ENCODE data around the gene CGN.

The CGN gene

DNA sequence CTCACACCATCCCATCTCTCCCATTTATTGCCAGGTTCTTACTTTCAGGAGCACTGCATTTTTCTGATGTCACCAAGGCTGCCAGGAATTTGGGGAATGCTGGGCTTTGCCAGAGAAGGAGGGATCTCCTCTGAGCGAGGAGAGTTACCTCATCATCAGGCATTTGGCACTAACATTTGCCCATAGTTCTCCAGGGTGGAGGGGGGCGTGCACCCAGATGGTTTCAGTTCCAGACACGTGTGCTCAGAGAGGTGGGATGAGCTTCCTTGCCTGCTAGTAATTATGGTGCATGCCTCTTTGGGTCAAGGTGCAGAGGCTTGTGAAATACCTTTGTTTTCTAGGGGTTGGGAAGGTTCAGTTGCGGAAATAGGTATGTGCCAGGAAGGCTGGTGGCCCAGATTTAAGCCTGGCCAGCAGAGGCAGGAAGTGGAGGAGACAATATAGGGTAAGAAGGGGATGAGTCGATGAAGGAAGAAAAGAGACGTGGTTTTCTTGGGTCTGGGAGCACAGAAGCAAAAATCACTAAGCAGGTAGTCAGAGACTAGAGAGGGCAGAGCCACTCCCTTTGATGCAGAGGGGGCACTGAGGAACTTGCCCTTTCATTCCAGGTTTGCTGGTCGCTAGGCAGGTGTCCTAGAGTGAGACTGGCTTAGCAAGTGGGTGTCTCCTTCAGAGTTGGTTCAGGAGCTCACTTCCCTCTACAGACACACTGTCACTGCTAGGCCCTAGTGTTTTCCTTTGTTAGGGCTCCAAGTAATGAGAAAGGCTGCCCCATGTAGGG lies 36.1 kb downstream of the CGN start:
- no peak overlapping the region for H3K9ac ChIP-seq
- TF ChIP-seq, protein P1, sequence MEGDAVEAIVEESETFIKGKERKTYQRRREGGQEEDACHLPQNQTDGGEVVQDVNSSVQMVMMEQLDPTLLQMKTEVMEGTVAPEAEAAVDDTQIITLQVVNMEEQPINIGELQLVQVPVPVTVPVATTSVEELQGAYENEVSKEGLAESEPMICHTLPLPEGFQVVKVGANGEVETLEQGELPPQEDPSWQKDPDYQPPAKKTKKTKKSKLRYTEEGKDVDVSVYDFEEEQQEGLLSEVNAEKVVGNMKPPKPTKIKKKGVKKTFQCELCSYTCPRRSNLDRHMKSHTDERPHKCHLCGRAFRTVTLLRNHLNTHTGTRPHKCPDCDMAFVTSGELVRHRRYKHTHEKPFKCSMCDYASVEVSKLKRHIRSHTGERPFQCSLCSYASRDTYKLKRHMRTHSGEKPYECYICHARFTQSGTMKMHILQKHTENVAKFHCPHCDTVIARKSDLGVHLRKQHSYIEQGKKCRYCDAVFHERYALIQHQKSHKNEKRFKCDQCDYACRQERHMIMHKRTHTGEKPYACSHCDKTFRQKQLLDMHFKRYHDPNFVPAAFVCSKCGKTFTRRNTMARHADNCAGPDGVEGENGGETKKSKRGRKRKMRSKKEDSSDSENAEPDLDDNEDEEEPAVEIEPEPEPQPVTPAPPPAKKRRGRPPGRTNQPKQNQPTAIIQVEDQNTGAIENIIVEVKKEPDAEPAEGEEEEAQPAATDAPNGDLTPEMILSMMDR (conservative IDR thresholded peaks at IDR 0.05; ENCODE audit: low read depth, low read length), result no peak
- H3K4me2 ChIP-seq, result no peak overlapping the region
- H3K4me3 ChIP-seq (IDR thresholded peaks at IDR 0.05; ENCODE audit: insufficient read depth, low read depth, low read length), result peak overlapping the region; percentile 79
- H3K27ac ChIP-seq, result no peak overlapping the region
- H2AFZ ChIP-seq (ENCODE audit: low read depth), result no peak overlapping the region
- H3K79me2 ChIP-seq (ENCODE audit: insufficient read depth, low read depth), result peaks cover 12% of the 10 kb centered on the region; the same call in 1 of the 2 replicates
- H3K27me3 ChIP-seq (ENCODE audit: insufficient read depth, low read depth), result no peaks in the 10 kb centered on the region
- H3K36me3 ChIP-seq (ENCODE audit: insufficient read depth), result no peaks in the 10 kb centered on the region
- peaks cover 13% of the 10 kb centered on the region for H3K4me1 ChIP-seq (ENCODE audit: low read depth, poor library complexity, severe bottlenecking)
- no peaks in the 10 kb centered on the region for H4K20me1 ChIP-seq (ENCODE audit: insufficient read depth)

- no peak overlapping the region for H3K9ac ChIP-seq
- H3K27ac ChIP-seq, result no peak overlapping the region
- no peak overlapping the region for H3K4me2 ChIP-seq
- no peaks in the 10 kb centered on the region for H3K36me3 ChIP-seq (ENCODE audit: insufficient read depth)
- TF ChIP-seq, protein P1 (conservative IDR thresholded peaks at IDR 0.05; ENCODE audit: low read depth, low read length), result no peak
- no peak overlapping the region for H2AFZ ChIP-seq (ENCODE audit: low read depth)
- peaks cover 11% of the 10 kb centered on the region for H3K4me1 ChIP-seq (ENCODE audit: low read depth, poor library complexity, severe bottlenecking)
- peaks cover 7% of the 10 kb centered on the region; the same call in 1 of the 2 replicates for H3K79me2 ChIP-seq (ENCODE audit: insufficient read depth, low read depth)
- no peaks in the 10 kb centered on the region for H3K27me3 ChIP-seq (ENCODE audit: insufficient read depth, low read depth)
- H4K20me1 ChIP-seq (ENCODE audit: insufficient read depth), result no peaks in the 10 kb centered on the region
- H3K4me3 ChIP-seq (IDR thresholded peaks at IDR 0.05; ENCODE audit: insufficient read depth, low read depth, low read length), result no peak overlapping the region
These were observed 36.7 kb downstream of the CGN start for GRCh38 chr1:151547900-151548230.

DNA sequence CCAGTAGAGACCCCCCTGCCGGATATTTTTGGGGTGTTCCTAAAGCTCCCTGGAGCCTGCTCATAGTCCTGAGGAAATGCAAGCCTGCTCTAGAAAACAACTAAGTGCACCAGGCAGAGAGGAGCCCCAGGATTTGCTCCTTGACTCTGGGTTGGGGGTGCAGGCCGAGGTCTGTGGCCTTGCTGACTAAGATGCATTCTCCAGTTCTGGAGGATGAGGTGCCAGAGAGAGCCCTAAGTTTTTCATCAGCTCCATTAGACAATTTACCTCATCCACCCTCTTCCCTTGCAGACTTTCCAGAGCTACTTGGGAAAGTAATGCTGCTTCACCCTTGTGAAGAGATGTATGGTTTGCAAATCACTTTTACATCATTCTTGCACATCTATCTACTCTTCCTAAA lies 38.0 kb downstream of the CGN start:
- Histone ChIP-seq H3K4me2 (no peak overlapping the region), H3K36me3 (ENCODE audit: insufficient read depth) (no peaks in the 10 kb centered on the region), H3K27me3 (ENCODE audit: insufficient read depth, low read depth) (no peaks in the 10 kb centered on the region), H3K79me2 (ENCODE audit: insufficient read depth, low read depth) (no peaks in the 10 kb centered on the region), H3K9ac (no peak overlapping the region), H3K27ac (no peak overlapping the region), H4K20me1 (ENCODE audit: insufficient read depth) (no peaks in the 10 kb centered on the region), H2AFZ (ENCODE audit: low read depth) (no peak overlapping the region), H3K4me1 (ENCODE audit: low read depth, poor library complexity, severe bottlenecking) (peaks cover 15% of the 10 kb centered on the region), H3K4me3 (IDR thresholded peaks at IDR 0.05; ENCODE audit: insufficient read depth, low read depth, low read length) (no peak overlapping the region)
- TF ChIP-seq, protein P1 (conservative IDR thresholded peaks at IDR 0.05; ENCODE audit: low read depth, low read length), result no peak

DNA sequence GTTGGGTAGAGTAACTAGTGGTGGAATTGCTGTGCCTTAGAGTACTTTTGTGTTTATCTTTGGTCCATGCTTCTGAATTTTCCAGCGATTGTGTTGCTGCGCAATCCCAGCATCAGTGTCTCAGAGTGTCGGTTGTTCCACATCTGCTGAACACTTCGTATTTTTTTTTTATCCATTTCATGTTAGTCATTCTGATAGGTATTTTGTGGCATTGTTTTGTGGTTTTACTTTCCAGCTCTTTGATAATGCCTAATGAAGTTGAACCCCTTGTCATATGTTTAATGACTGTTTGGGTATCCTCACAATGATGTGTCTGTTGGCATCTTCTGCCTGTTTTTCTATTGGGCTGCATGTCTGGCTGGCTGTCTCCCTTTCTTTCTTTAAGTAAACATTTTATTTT lies 42.5 kb downstream of the CGN start:
- Histone ChIP-seq H3K4me2 (no peak overlapping the region), H3K9ac (no peak overlapping the region), H3K4me1 (ENCODE audit: low read depth, poor library complexity, severe bottlenecking) (peaks cover 14% of the 10 kb centered on the region), H3K27ac (no peak overlapping the region), H3K79me2 (ENCODE audit: insufficient read depth, low read depth) (no peaks in the 10 kb centered on the region), H4K20me1 (ENCODE audit: insufficient read depth) (no peaks in the 10 kb centered on the region), H3K27me3 (ENCODE audit: insufficient read depth, low read depth) (no peaks in the 10 kb centered on the region), H3K36me3 (ENCODE audit: insufficient read depth) (no peaks in the 10 kb centered on the region), H3K4me3 (IDR thresholded peaks at IDR 0.05; ENCODE audit: insufficient read depth, low read depth, low read length) (no peak overlapping the region), H2AFZ (ENCODE audit: low read depth) (no peak overlapping the region)
- TF ChIP-seq, protein P1 (conservative IDR thresholded peaks at IDR 0.05; ENCODE audit: low read depth, low read length), result no peak
